ENCODE measurements around the gene DMRT3.

The DMRT3 gene

GRCh38 chr9:970151-970996 is 6.1 kb upstream of the DMRT3 start:
- no peak for DNase-seq (ENCODE audit: low read depth)

- no peak for DNase-seq (ENCODE audit: low read depth)
Measured at GRCh38 chr9:971901-972500, 4.5 kb upstream of the DMRT3 start.

GRCh38 chr9:972501-973294 is 3.8 kb upstream of the DMRT3 start:
- DNase-seq (ENCODE audit: low read depth) = no peak

GRCh38 chr9:973295-973834 is 3.1 kb upstream of the DMRT3 start:
- no peak for DNase-seq (ENCODE audit: low read depth)

- no peak for DNase-seq (ENCODE audit: low read depth)
Measured at GRCh38 chr9:974031-974995, 2.1 kb upstream of the DMRT3 start.

- no peak for DNase-seq (ENCODE audit: low read depth)
Measured at GRCh38 chr9:974996-975739, 1.3 kb upstream of the DMRT3 start.

GRCh38 chr9:975740-976257 is 656 bp upstream of the DMRT3 start:
- DNase-seq (ENCODE audit: low read depth) = no peak

GRCh38 chr9:976943-977837 is 735 bp downstream of the DMRT3 start:
- no peak for DNase-seq (ENCODE audit: low read depth)

- no peak for DNase-seq (ENCODE audit: low read depth)
Measured at GRCh38 chr9:977838-978830, 1.7 kb downstream of the DMRT3 start.

- DNase-seq (ENCODE audit: low read depth) = no peak
Measured at GRCh38 chr9:979983-980382, 3.5 kb downstream of the DMRT3 start.

GRCh38 chr9:980640-981039 is 4.2 kb downstream of the DMRT3 start:
- no peak for DNase-seq (ENCODE audit: low read depth)

- DNase-seq (ENCODE audit: low read depth) = no peak
Measured at GRCh38 chr9:981491-981898, 5.0 kb downstream of the DMRT3 start.

- no peak for DNase-seq (ENCODE audit: low read depth)
Measured at GRCh38 chr9:982394-983230, 6.2 kb downstream of the DMRT3 start.

- DNase-seq (ENCODE audit: low read depth) = no peak
Measured at GRCh38 chr9:994005-994404, 17.6 kb downstream of the DMRT3 start.

- no peak for DNase-seq (ENCODE audit: low read depth)
Measured at GRCh38 chr9:995192-995591, 18.7 kb downstream of the DMRT3 start.

GRCh38 chr9:995781-996180 is 19.3 kb downstream of the DMRT3 start:
- DNase-seq (ENCODE audit: low read depth) = no peak
